ENCODE data around the gene ANKRD53.

ANKRD53 gene

DNA sequence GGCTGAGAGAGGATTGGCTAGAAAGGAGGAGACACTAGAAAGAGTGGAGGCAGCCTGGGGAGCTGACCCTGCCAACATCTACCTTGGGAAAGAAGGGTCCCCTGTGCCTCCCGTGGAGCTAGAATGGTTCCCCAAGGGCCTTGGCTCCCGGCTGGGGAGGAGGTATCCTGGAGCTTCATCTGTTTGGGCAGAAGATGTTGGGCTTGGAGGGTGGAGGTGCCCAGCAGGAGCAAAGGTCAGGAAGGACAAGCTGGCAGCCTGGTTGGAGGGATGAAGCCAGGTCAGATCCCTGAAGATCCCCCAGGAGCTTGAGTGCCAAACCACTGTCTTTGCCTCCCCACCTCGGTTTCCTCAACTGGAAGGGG is 39.9 kb upstream of the ANKRD53 start:
- TF ChIP-seq, protein P1, sequence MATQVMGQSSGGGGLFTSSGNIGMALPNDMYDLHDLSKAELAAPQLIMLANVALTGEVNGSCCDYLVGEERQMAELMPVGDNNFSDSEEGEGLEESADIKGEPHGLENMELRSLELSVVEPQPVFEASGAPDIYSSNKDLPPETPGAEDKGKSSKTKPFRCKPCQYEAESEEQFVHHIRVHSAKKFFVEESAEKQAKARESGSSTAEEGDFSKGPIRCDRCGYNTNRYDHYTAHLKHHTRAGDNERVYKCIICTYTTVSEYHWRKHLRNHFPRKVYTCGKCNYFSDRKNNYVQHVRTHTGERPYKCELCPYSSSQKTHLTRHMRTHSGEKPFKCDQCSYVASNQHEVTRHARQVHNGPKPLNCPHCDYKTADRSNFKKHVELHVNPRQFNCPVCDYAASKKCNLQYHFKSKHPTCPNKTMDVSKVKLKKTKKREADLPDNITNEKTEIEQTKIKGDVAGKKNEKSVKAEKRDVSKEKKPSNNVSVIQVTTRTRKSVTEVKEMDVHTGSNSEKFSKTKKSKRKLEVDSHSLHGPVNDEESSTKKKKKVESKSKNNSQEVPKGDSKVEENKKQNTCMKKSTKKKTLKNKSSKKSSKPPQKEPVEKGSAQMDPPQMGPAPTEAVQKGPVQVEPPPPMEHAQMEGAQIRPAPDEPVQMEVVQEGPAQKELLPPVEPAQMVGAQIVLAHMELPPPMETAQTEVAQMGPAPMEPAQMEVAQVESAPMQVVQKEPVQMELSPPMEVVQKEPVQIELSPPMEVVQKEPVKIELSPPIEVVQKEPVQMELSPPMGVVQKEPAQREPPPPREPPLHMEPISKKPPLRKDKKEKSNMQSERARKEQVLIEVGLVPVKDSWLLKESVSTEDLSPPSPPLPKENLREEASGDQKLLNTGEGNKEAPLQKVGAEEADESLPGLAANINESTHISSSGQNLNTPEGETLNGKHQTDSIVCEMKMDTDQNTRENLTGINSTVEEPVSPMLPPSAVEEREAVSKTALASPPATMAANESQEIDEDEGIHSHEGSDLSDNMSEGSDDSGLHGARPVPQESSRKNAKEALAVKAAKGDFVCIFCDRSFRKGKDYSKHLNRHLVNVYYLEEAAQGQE (IDR thresholded peaks at IDR 0.05; ENCODE audit: insufficient read depth in 1 of 2, low read depth in 2 of 2, low read length in 2 of 2): no peak
- TF ChIP-seq POLR2AphosphoS5 (IDR thresholded peaks at IDR 0.05; ENCODE audit: low read depth, low read length): no peak
- no peak for TF ChIP-seq TAF1 (IDR thresholded peaks at IDR 0.05; ENCODE audit: borderline replicate concordance, insufficient read depth, low read length)
- no peak for TF ChIP-seq SIN3A (IDR thresholded peaks at IDR 0.05; ENCODE audit: borderline replicate concordance, insufficient read depth, low read length)
- TF ChIP-seq FOXP2 (optimal IDR thresholded peaks at IDR 0.05; ENCODE audit: borderline replicate concordance, extremely low read depth, extremely low read length, insufficient read depth): no peak

DNA sequence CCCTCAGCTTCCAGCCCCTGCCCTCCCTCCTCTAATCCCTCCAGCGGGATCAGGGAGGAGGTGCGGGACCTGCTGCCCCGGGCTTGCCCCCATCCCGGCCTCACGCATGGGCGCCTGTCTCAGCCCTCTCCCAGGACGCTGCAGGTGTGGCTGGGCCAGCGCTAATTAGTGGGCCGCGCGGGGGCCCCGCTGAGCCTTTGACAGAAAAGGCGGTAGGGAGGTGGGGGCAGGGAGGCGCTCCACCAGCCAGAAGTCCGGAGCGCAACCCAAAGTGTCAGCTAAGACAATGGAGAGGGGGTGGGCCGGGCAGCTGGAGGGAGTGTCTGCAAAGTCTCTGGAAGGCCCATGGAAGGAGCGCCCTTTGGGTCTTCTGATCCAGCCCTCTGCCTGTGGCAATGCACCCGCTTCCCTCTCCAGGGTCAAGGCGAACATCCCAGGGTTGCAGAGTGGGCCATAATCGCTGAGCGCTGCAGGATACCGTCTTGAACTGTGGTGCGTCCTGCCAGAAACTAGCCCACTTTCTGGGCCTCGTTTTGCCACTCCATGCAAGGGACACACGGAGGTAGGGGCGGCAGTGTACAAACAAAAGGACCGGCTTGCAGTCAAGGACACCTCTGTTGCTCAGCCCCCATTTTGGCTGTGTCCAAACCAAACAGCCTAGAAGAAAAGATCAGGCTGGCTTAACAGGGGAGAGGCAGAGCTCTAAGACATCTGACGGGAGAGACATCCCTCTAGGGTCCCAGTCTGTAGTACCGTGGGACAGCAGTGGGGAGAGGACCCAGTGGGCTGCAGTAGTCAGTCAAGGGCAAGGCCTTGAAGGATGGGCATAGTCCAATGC is 39.2 kb upstream of the ANKRD53 start:
- no peak for TF ChIP-seq POLR2AphosphoS5 (IDR thresholded peaks at IDR 0.05; ENCODE audit: low read depth, low read length)

DNA sequence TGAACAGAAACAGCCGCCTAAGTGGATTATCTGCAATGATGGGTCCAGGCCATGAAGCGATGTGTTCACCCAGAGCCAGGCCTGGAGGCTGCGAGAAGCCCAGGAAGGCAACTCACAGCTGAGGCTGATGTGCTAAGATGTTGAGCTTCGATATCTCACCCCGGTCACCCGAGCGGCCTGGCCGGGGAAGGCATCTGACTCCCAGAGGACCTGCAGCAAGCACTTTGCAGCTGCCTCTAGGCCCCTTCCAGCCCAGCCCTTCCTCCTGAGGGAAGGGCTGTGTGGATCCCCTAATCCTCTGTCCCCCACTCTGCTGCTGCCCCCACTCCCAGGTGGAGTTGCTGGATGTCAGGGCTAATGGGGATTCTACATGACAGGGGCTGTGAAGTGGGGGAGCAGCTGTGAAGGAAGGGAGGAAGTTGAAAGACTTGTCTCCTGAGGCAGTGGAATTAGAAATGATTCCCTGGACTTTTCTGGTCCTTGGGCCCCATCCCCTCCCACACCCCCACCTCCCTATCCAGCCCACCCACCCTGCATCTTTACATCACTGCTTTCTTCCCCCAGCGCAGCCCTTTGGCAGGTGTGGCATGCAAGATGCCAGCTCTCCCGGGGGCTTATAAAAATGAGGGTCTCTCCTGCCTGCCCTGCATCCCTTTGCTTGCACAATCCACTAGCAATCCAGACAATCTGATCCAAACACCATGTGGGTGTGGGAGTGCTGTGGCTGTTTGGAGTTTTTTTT is 38.4 kb upstream of the ANKRD53 start:
- no peak for TF ChIP-seq POLR2AphosphoS5 (IDR thresholded peaks at IDR 0.05; ENCODE audit: low read depth, low read length)
- no peak for TF ChIP-seq SIN3A (IDR thresholded peaks at IDR 0.05; ENCODE audit: borderline replicate concordance, insufficient read depth, low read length)
- no peak for TF ChIP-seq TAF1 (IDR thresholded peaks at IDR 0.05; ENCODE audit: borderline replicate concordance, insufficient read depth, low read length)

DNA sequence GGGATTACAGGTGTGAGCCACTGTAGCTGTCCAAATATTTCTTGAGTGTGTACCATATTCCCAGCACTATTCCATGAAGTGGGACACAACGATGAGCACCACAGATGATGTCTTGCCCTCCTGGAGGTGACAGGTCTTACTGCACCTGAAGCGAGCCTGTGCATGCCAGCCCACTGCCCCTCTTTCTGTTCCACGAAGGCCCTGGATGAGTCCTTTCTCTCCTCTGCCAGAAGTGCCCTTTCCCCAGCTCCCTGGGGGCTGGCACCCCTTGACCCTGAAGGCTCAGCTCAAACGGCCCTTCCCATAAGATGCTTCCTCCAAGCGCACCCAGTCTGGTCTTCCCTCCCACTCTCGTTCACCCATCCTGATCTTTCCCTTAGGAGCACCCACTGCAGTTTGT is 37.2 kb upstream of the ANKRD53 start:
- TF ChIP-seq TAF1 (IDR thresholded peaks at IDR 0.05; ENCODE audit: borderline replicate concordance, insufficient read depth, low read length): no peak
- no peak for TF ChIP-seq POLR2AphosphoS5 (IDR thresholded peaks at IDR 0.05; ENCODE audit: low read depth, low read length)
- TF ChIP-seq, protein P1 (IDR thresholded peaks at IDR 0.05; ENCODE audit: insufficient read depth in 1 of 2, low read depth in 2 of 2, low read length in 2 of 2): no peak
- no peak for TF ChIP-seq FOXP2 (optimal IDR thresholded peaks at IDR 0.05; ENCODE audit: borderline replicate concordance, extremely low read depth, extremely low read length, insufficient read depth)
- TF ChIP-seq SIN3A (IDR thresholded peaks at IDR 0.05; ENCODE audit: borderline replicate concordance, insufficient read depth, low read length): no peak

DNA sequence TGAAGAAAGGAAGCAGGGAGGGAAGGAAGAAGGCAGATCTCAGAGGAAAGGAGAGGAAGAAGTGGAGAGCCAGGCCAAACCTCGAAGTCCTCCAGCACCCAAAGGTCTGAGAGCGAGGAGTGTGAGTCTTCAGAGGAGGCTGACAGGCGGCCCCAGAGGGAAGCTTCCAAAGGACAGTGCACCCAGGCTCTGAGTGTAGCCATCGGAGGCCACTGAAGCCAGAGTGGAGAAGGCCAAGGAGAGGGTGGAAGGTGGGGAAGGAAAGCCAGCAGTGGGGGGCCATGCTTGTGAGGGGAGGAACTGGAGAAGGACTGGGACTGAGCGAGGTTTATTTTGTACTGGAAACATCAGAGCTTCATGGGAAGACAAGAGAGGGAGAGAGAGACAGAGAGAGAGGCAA is 36.7 kb upstream of the ANKRD53 start:
- TF ChIP-seq SIN3A (IDR thresholded peaks at IDR 0.05; ENCODE audit: borderline replicate concordance, insufficient read depth, low read length) (no peak), TAF1 (IDR thresholded peaks at IDR 0.05; ENCODE audit: borderline replicate concordance, insufficient read depth, low read length) (no peak), POLR2AphosphoS5 (IDR thresholded peaks at IDR 0.05; ENCODE audit: low read depth, low read length) (no peak), FOXP2 (optimal IDR thresholded peaks at IDR 0.05; ENCODE audit: borderline replicate concordance, extremely low read depth, extremely low read length, insufficient read depth) (no peak)
- TF ChIP-seq, protein P1 (IDR thresholded peaks at IDR 0.05; ENCODE audit: insufficient read depth in 1 of 2, low read depth in 2 of 2, low read length in 2 of 2): no peak

All from PFSK-1 (cell line).